SU-DHL-6 (cell line): ENCODE data around the gene IQGAP3.

ENCODE experiments used
- H2AFZ ChIP-seq: fragments of 200-600 bp; sonication (generic); 2 replicates; pipeline ENCODE4 v1.6.1; 2014; ENCODE audit warnings: low read depth, mild to moderate bottlenecking, moderate library complexity, mixed read lengths, antibody characterized with exemption, low read length; ENCODE audit not compliant: severe bottlenecking
- H3F3A ChIP-seq: fragments of 200-600 bp; shearing (Covaris generic); 2 replicates; pipeline ENCODE4 v1.6.0; 2016; ENCODE audit warnings: antibody characterized with exemption, mild to moderate bottlenecking; ENCODE audit not compliant: insufficient read depth
- H3K27ac ChIP-seq: fragments of 200-600 bp; sonication (generic); 2 replicates; pipeline ENCODE4 v1.5.1; 2016; ENCODE audit warnings: low read depth, mild to moderate bottlenecking, low read length, moderate library complexity, mixed read lengths
- H3K27me3 ChIP-seq: fragments of 200-600 bp; sonication (generic), shearing (Covaris generic); 2 replicates; pipeline ENCODE4 v1.6.0; 2014; ENCODE audit warnings: mild to moderate bottlenecking, low read length
- H3K36me3 ChIP-seq: fragments of 200-600 bp; sonication (generic); 2 replicates; pipeline ENCODE4 v1.6.1; 2014; ENCODE audit warnings: mild to moderate bottlenecking, low read length, mixed read lengths
- H3K4me2 ChIP-seq: fragments of 300-600, 200-600 bp; shearing (Covaris generic), sonication (generic); 2 replicates; pipeline ENCODE4 v1.6.0; 2014; ENCODE audit warnings: low read length, low read depth, mild to moderate bottlenecking; ENCODE audit not compliant: poor library complexity, severe bottlenecking
- H3K4me3 ChIP-seq: fragments of 200-600 bp; sonication (generic); 2 replicates; pipeline ENCODE4 v1.5.1; 2014; ENCODE audit warnings: antibody characterized with exemption, low read length, mild to moderate bottlenecking, mixed read lengths; ENCODE audit not compliant: insufficient read depth, poor library complexity, severe bottlenecking
- H3K79me2 ChIP-seq: fragments of 200-600 bp; sonication (generic); 2 replicates; pipeline ENCODE4 v1.6.1; 2014; ENCODE audit warnings: mild to moderate bottlenecking, low read length, moderate library complexity; ENCODE audit not compliant: insufficient read depth
- H3K9ac ChIP-seq: fragments of 200-600 bp; sonication (generic); 2 replicates; pipeline ENCODE4 v1.7.0; 2014; ENCODE audit warnings: mild to moderate bottlenecking, low read length
- H3K9me2 ChIP-seq: fragments of 200-600 bp; sonication (generic); replicated peaks from 2 replicates; pipeline ENCODE4 v1.6.1; 2014; ENCODE audit warnings: low read length; ENCODE audit not compliant: insufficient read depth
- H3K9me3 ChIP-seq: fragments of 200-600 bp; sonication (generic); 2 replicates; pipeline ENCODE4 v1.6.1; 2014; ENCODE audit warnings: low read length, mixed read lengths; ENCODE audit not compliant: insufficient read depth
- H4K20me1 ChIP-seq: fragments of 200-600 bp; sonication (generic); 2 replicates; pipeline ENCODE4 v1.6.1; 2014; ENCODE audit warnings: low read depth, mild to moderate bottlenecking, antibody characterized with exemption, low read length, moderate library complexity, mixed read lengths
- EZH2phosphoT487 ChIP-seq: fragments of 200-600 bp; sonication (generic), shearing (Covaris generic); conservative IDR thresholded peaks from 2 replicates; pipeline ENCODE4 v1.6.1; 2018; ENCODE audit warnings: mild to moderate bottlenecking, antibody characterized with exemption, low read length, moderate library complexity, mixed read lengths
- TF ChIP-seq, protein P1 (sequence below): fragments of 200-600 bp; sonication (generic); IDR thresholded peaks from one replicate; pipeline ENCODE4 v1.5.1; 2017; ENCODE audit warnings: antibody characterized with exemption, mild to moderate bottlenecking, low read length, moderate library complexity; ENCODE audit not compliant: insufficient read depth, poor library complexity, severe bottlenecking

Gene IQGAP3

DNA sequence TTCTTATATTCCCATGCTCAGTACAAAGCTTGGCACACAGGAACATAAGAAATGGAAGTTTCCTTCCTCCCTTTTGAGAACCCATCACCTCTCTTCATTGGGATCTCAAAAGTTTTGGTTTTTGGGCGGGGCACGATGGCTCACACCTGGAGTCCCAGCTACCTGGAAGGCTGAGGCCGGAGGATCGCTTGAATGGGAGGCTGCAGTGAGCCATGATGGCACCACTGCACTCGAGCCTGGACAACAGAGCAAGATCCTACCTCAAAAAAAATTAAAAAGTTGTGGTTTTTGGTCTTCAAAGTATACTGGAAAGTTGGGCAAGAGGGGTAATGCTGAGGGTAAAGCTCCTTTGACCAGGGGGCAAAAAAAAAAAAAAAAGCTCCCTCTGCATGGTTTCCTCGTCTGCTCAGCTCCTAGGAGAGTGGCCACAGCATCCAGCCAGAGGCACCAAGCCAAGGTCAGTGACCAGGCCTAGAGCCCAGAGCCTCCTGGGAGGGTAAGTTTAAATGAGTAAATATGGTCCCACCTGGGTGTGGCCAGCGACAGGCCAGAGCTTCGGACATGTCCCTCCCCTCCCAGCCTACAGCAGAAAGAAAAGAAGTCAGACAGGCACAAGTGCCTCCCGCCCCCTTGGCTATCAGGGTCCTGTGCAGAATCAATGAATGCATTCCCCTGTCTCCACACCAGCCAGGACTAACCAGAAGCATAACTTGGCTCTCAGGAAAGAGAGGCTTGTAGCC lies 76.8 kb downstream of the IQGAP3 start:
- TF ChIP-seq, protein P1, sequence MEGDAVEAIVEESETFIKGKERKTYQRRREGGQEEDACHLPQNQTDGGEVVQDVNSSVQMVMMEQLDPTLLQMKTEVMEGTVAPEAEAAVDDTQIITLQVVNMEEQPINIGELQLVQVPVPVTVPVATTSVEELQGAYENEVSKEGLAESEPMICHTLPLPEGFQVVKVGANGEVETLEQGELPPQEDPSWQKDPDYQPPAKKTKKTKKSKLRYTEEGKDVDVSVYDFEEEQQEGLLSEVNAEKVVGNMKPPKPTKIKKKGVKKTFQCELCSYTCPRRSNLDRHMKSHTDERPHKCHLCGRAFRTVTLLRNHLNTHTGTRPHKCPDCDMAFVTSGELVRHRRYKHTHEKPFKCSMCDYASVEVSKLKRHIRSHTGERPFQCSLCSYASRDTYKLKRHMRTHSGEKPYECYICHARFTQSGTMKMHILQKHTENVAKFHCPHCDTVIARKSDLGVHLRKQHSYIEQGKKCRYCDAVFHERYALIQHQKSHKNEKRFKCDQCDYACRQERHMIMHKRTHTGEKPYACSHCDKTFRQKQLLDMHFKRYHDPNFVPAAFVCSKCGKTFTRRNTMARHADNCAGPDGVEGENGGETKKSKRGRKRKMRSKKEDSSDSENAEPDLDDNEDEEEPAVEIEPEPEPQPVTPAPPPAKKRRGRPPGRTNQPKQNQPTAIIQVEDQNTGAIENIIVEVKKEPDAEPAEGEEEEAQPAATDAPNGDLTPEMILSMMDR = no peak
- no peaks in the 10 kb centered on the region for H3K9me3 ChIP-seq
- H3K27ac ChIP-seq = peak overlapping the region; percentile 98
- H3K79me2 ChIP-seq = peaks cover 92% of the 10 kb centered on the region
- H3K9me2 ChIP-seq = no peaks in the 10 kb centered on the region
- H3K4me2 ChIP-seq = peak overlapping the region; percentile 77
- no peaks in the 10 kb centered on the region for H3K36me3 ChIP-seq
- H2AFZ ChIP-seq = no peak overlapping the region
- H3K27me3 ChIP-seq = no peaks in the 10 kb centered on the region
- peaks cover 4% of the 10 kb centered on the region; the same call in 1 of the 2 replicates for H4K20me1 ChIP-seq
- H3F3A ChIP-seq = peaks cover 59% of the 10 kb centered on the region
- no peak overlapping the region for H3K4me3 ChIP-seq
- peak overlapping the region; percentile 98 for H3K9ac ChIP-seq

DNA sequence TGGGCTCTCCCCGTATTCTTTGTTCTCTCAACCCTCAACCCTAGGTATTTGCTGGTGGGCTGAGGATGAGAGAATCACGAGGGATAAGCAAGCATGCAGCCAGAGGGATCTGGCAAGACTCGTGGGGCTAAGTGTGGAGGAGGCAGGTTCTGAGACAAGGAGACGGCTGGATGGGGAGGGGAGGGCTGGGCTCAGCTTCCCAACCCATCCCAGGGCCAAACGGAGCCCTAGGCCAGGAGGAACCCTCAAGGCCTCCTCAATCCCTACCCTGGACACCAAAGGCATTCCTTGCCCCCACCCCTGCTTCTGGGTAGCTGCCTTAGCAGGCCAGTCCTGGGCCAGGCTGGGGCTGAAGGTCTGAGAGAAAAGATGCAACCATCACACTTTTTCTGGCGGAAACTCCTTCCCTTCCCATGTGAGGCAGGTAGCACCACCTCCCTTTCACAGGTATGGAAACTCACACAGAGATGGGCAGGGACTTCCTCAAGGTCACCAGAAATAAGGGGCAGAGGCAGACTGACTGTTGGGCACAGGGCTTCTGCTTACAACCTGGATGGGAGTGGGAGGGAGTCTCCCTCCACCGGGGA lies 78.0 kb downstream of the IQGAP3 start:
- Histone ChIP-seq H3K9ac (peak overlapping the region; percentile 66), H3F3A (peaks cover 66% of the 10 kb centered on the region), H4K20me1 (peaks cover 4% of the 10 kb centered on the region; the same call in 1 of the 2 replicates), H3K9me3 (no peaks in the 10 kb centered on the region), H3K27me3 (no peaks in the 10 kb centered on the region), H3K36me3 (no peaks in the 10 kb centered on the region), H3K4me3 (no peak overlapping the region), H3K27ac (peak overlapping the region; percentile 98), H3K4me2 (peak overlapping the region; percentile 77), H3K9me2 (no peaks in the 10 kb centered on the region), H2AFZ (no peak overlapping the region), H3K79me2 (peaks cover 92% of the 10 kb centered on the region)
- no peak for TF ChIP-seq EZH2phosphoT487
- TF ChIP-seq, protein P1 = no peak

DNA sequence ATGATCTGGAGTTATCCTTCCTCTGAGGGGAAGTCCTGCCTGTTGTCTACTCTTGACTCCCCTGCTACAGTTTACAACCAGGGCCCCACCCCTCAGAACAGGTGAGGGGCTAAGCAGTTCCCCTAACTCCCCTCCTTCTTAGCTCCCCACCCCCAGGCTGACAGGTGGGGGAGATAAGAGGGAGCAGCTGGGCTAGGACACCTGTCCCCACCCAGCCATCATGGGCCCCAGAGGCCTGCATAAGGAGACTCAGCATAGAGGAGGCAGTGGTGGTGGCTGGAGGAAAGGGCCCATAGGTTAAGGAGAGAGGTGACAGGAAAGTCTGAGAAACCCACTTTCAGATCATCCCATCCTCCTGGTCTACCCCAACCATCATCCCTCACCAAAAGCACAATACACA lies 78.6 kb downstream of the IQGAP3 start:
- peaks cover 4% of the 10 kb centered on the region; the same call in 1 of the 2 replicates for H4K20me1 ChIP-seq
- peak overlapping the region; percentile 66 for H3K9ac ChIP-seq
- no peaks in the 10 kb centered on the region for H3K9me2 ChIP-seq
- no peaks in the 10 kb centered on the region for H3K36me3 ChIP-seq
- no peaks in the 10 kb centered on the region for H3K9me3 ChIP-seq
- H3F3A ChIP-seq = peaks cover 66% of the 10 kb centered on the region
- TF ChIP-seq, protein P1 = no peak
- no peak for TF ChIP-seq EZH2phosphoT487
- no peak overlapping the region for H3K4me3 ChIP-seq
- no peak overlapping the region for H2AFZ ChIP-seq
- H3K4me2 ChIP-seq = peak overlapping the region; percentile 77
- H3K27ac ChIP-seq = peak overlapping the region; percentile 98
- peaks cover 92% of the 10 kb centered on the region for H3K79me2 ChIP-seq
- no peaks in the 10 kb centered on the region for H3K27me3 ChIP-seq
